Ectodermal cell (in vitro differentiated cells): ENCODE measurements around the gene CNR2.
"Not testable (repeated sequence)": the region's sequence is repeated elsewhere in the genome, so short reads cannot be mapped to it uniquely, and the experiment has no call there.

Source experiments
- H3K27ac ChIP-seq: 2 replicates; pipeline ENCODE4 v1.7.0; 2013; ENCODE audit warnings: mild to moderate bottlenecking, low read depth, low read length; ENCODE audit not compliant: insufficient read depth, poor library complexity, severe bottlenecking
- H3K27me3 ChIP-seq: 2 replicates; pipeline ENCODE4 v1.7.0; 2013; ENCODE audit warnings: mild to moderate bottlenecking, low read length; ENCODE audit not compliant: insufficient read depth, control insufficient read depth, poor library complexity, severe bottlenecking
- H3K36me3 ChIP-seq: one replicate; pipeline ENCODE4 v1.7.0; 2013; ENCODE audit warnings: low read length; ENCODE audit not compliant: control insufficient read depth, insufficient read depth
- H3K4me1 ChIP-seq: one replicate; pipeline ENCODE4 v1.7.0; 2013; ENCODE audit warnings: low read length; ENCODE audit not compliant: control insufficient read depth, insufficient read depth
- H3K4me3 ChIP-seq: 2 replicates; pipeline ENCODE4 v1.7.0; 2013; ENCODE audit warnings: low read depth, low read length, control low read depth; ENCODE audit not compliant: insufficient read depth
- H3K9me3 ChIP-seq: 2 replicates; pipeline ENCODE4 v1.7.0; 2013; ENCODE audit warnings: mild to moderate bottlenecking, low read length, moderate library complexity; ENCODE audit not compliant: control insufficient read depth
- WGBS, 2 experiments: methylation state at CpG; one replicate each; pipeline ENCODE4 v1.1.7; 2013; ENCODE audit warnings: missing lambda C conversion rate in 2 of 2; 5-methylcytosine and 5-hydroxymethylcytosine counted together

The CNR2 gene

DNA sequence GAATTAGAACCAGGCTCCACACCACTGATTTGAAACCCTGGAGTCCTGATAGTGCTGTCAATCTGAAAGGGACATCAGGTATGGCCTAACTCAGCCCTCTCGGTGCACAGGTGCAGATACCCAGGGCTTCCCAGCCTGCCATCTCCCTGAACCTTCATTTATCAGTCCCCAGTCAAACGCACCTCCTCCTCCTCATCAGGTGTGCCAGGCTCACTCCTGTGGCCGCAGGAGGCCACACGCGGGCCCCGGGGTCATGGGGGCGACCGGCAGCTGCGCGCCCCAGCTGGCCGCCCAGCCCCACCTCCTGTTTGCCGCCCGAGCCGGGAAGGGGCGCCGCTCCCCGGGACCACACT is 45.6 kb downstream of the CNR2 start:
- Histone ChIP-seq H3K4me3 (peak overlapping the region; percentile 59), H3K27me3 (peaks cover 41% of the 10 kb centered on the region), H3K4me1 (no peaks in the 10 kb centered on the region), H3K9me3 (no peaks in the 10 kb centered on the region), H3K36me3 (no peaks in the 10 kb centered on the region), H3K27ac (no peak overlapping the region)
- 3 to 4% methylated on average over 17 of the region's 17 CpGs for WGBS, 2 experiments

DNA sequence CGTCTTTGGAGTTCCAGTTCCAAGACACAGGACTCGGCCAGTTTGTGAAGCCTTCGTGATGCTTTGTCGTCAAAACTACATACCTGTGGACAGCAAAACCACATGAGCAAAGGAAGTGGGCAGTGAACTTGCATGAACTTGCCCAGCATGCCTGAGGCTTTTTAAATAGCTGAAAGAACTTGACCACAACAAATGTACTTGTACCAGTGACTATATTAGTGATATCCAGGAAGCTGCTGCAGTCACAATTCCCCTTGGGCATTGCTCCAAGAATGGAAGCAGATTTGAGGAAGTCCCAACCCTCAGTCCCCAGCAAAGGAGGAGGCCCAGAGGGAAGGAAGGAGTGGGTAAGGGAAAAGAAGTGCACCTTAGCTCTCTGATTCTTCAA is 47.6 kb downstream of the CNR2 start:
- Histone ChIP-seq H3K27ac (no peak overlapping the region), H3K9me3 (no peaks in the 10 kb centered on the region), H3K36me3 (no peaks in the 10 kb centered on the region), H3K4me1 (no peaks in the 10 kb centered on the region), H3K27me3 (peaks cover 41% of the 10 kb centered on the region), H3K4me3 (no peak overlapping the region)
- 92 to 98% methylated on average over 4 of the region's 4 CpGs for WGBS, 2 experiments

DNA sequence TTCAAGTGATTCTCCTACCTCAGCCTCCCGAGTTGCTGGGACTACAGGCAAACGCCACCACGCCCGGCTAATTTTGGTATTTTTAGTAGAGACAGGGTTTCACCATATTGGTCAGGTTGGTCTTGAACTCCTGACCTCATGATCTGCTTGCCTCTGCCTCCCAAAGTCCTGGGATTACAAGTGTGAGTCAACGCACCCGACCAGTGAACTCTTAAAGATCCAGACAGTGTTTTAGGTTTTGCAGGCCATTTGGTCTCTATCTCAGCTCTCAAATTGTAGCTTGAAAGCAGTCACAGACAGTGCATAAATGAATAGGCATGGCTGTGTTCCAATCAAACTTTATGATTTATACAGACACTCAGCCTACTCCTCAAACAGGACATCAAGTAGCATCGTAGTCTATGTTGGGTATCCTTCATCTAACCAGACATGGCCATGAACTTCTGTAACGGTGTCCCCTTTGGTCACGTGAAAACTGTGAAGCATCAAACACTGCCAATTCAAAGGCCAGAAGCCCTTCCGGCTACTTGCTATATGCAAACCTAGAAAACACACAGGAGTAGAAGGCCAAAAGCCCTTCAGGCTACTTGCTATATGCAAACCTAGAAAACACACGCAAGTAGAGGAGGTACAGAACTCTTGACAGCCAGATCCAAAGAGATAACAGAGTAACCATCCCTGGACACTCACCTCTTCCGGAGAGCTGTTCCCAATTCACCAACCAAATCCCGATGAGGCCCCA is 48.2 kb downstream of the CNR2 start:
- H3K4me3 ChIP-seq, result no peak overlapping the region
- 91 to 93% methylated on average over 13 of the region's 13 CpGs for WGBS, 2 experiments
- H3K27me3 ChIP-seq, result peaks cover 40% of the 10 kb centered on the region
- no peaks in the 10 kb centered on the region for H3K4me1 ChIP-seq
- H3K9me3 ChIP-seq, result no peaks in the 10 kb centered on the region
- H3K27ac ChIP-seq, result no peak overlapping the region
- no peaks in the 10 kb centered on the region for H3K36me3 ChIP-seq

DNA sequence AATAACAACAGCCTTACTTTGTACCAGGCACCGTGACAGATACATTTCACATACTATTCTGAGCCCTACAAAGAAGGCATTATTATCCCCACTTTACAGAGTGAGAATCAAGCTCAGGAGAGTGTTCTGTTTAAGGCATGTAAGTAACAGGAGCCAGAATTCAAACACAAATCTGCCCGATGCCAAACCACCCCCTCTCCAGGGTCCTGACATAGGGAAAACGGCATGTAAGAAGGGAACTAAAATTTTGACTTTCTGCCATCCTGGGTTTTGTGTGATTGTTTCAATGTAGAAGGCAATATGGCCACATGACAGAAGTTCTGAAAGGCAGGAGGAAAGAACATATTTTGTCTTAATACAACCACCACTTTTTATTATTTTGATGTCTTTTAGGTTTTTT is 50.5 kb downstream of the CNR2 start:
- H3K4me3 ChIP-seq, result no peak overlapping the region
- H3K36me3 ChIP-seq, result no peaks in the 10 kb centered on the region
- H3K27me3 ChIP-seq, result peaks cover 19% of the 10 kb centered on the region
- H3K4me1 ChIP-seq, result no peaks in the 10 kb centered on the region
- 82 to 88% methylated on average over 3 of the region's 3 CpGs for WGBS, 2 experiments
- H3K27ac ChIP-seq, result no peak overlapping the region
- no peaks in the 10 kb centered on the region for H3K9me3 ChIP-seq

DNA sequence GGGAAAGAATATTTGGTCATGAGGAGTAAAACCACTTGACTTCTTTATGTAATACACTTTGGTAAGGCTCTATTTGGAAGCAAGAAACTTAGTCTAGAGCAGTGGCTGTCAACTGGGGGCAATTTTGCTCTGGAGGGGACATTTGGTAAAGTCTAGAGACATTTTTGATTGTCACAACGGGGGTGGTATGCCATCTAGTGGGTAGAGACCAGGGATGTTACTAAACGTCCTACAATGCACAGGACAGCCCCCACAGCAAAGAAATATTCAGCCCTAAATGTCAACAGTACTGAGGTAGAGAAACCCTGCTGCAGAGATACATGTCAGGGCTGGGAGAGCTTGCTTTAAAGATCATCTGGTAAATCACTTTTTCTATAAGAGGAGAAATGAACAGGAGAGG is 58.6 kb downstream of the CNR2 start:
- Histone ChIP-seq H3K4me3 (no peak overlapping the region), H3K27ac (no peak overlapping the region), H3K4me1 (no peaks in the 10 kb centered on the region), H3K36me3 (no peaks in the 10 kb centered on the region), H3K27me3 (no peaks in the 10 kb centered on the region), H3K9me3 (no peaks in the 10 kb centered on the region)
- WGBS, 2 experiments, result 38 to 54% methylated on average over 2 of the region's 2 CpGs

DNA sequence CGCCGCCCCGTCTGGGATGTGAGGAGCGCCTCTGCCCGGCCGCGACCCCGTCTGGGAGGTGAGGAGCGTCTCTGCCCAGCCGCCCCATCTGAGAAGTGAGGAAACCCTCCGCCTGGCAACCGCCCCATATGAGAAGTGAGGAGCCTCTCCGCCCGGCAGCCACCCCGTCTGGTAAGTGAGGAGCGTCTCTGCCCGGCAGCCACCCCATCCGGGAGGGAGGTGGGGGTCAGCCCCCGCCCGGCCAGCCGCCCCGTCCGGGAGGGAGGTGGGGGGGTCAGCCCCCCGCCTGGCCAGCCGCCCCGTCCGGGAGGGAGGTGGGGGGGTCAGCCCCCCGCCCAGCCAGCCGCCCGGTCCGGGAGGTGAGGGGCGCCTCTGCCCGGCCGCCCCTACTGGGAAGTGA is 60.0 kb downstream of the CNR2 start:
- H3K27me3 ChIP-seq, H3K9me3 ChIP-seq, H3K4me3 ChIP-seq, H3K36me3 ChIP-seq, H3K27ac ChIP-seq, H3K4me1 ChIP-seq: not testable (repeated sequence)
- WGBS, 2 experiments, result 94% methylated on average over 26 to 31 of the region's 34 CpGs

DNA sequence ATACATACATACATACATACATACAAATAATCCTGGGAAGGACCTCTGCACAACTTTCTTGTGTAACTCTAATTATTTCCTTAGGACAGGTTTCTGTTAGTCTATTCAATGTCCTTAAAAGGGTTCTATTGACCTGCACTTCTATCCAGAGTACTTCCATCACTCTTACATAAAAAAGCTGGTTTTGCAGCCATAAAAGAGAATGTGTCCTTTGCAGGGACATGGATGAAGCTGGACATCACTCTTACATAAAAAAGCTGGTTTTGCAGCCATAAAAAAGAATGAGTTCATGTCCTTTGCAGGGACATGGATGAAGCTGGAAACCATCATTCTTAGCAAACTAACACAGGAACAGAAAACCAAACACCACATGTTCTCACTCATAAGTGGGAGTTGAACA is 61.8 kb downstream of the CNR2 start:
- not testable (repeated sequence) for H3K9me3 ChIP-seq, H3K36me3 ChIP-seq, H3K27ac ChIP-seq, H3K27me3 ChIP-seq, H3K4me3 ChIP-seq, H3K4me1 ChIP-seq

DNA sequence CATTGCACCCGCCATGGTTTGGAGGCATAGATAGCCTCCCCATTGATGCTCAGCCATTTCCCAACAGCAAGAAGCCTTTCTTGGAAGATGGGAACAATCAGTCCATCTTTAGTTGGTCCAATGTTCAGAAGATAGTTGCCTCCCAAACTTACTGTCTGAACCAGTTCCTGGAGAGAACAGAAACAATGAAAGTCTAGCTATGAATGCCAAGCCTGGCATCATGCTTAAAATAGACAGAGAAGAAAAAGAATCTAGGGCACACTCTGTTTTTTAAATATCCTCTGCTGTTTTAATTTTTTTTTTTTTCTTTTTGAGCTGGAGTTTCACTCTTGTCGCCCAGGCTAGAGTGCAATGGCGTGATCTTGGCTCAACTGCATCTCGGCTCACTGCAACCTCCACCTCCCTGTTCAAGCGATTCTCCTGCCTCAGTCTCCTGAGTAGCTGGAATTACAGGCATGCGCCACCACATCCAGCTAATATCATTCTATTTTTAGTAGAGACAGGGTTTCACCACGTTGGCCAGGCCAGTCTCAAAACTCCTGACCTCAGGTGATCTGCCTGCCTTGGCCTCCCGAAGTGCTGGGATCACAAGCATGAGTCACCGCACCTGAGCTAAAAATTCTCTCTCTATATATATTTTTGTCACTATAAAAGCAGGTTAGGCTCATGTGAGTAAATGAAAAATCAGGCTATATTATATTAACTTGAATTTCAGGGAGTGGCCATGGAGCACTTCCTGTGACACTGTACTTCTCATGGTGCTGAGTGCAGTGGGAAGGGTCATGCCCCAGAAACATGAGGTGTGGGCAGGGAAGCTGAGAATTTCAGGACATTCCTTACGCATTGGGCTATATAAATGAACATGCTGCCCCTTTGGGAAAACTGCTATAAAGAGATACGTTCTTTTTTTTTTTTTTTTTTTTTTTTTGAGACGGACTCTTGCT is 64.2 kb downstream of the CNR2 start:
- H3K4me1 ChIP-seq, result no peaks in the 10 kb centered on the region
- H3K27me3 ChIP-seq, result no peaks in the 10 kb centered on the region
- H3K27ac ChIP-seq, result no peak overlapping the region
- H3K4me3 ChIP-seq, result no peak overlapping the region
- no peaks in the 10 kb centered on the region for H3K36me3 ChIP-seq
- 83 to 90% methylated on average over 11 of the region's 12 CpGs for WGBS, 2 experiments
- H3K9me3 ChIP-seq, result no peaks in the 10 kb centered on the region

DNA sequence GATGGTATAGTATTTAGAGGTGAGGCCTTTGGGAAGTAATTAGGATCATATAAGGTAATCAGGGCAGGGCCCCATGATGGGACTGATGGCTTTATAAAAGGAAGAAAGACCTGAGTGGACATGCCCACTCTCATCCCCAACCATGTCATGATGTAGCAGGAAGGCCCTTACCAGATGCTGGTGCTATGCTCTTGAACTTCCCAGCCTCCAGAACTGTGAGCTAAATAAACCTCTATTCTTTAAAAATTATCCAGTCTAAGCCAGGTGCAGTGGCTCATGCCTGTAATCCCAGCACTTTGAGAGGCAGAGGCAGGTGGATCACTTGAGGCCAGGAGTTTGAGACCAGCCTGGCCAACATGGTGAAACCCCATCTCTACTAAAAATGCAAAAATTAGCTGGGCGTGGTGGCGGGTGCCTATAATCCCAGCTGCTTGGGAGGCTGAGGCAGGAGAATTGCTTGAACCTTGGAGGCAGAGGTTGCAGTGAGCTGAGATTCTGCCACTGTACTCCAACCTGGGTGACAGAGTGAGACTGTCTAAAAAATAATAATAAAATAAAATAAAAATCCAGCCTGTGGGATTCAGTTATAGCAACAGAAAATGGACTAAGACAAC is 65.6 kb downstream of the CNR2 start:
- H3K36me3 ChIP-seq, H3K9me3 ChIP-seq, H3K27ac ChIP-seq, H3K4me3 ChIP-seq, H3K4me1 ChIP-seq, H3K27me3 ChIP-seq: not testable (repeated sequence)
- 85 to 100% methylated on average over 2 of the region's 2 CpGs for WGBS, 2 experiments

DNA sequence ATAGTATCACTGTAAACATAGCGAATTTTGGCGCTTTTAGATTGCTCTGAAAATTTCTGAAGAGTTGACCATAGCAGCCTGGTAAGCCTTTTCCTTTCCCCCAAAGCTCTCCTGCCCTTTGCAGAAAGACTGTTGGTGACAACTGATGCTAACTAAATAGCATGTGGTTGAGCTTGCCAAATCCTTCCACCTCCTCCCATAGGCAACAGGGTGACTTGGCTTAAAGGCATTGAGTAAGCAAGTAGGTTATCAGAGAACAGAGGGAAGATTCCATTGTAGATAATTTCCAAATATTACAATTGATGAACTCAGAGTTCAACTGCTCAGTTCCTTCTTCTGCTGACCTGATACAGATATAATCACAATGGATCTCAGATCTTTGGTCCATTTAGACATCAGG is 68.0 kb downstream of the CNR2 start:
- WGBS, 2 experiments, result 90 to 91% methylated on average over 2 of the region's 2 CpGs

More for the DNA sequence above, 68.0 kb downstream of the CNR2 start:
- Histone ChIP-seq H3K27me3 (no peaks in the 10 kb centered on the region), H3K9me3 (no peaks in the 10 kb centered on the region), H3K4me3 (no peak overlapping the region), H3K27ac (no peak overlapping the region), H3K36me3 (no peaks in the 10 kb centered on the region), H3K4me1 (no peaks in the 10 kb centered on the region)
